ENCODE data around the gene CPNE5.
"Not testable (repeated sequence)": the region's sequence is repeated elsewhere in the genome, so short reads cannot be mapped to it uniquely, and the experiment has no call there.

The CPNE5 gene

GRCh38 chr6:36731622-36732310 is 107.5 kb downstream of the CPNE5 start:
- peaks cover 19% of the 10 kb centered on the region for H3K4me1 Mint-ChIP-seq
- DNase-seq (ENCODE audit: low spot score in 2 of 2) = no peak
- H3K4me3 Mint-ChIP-seq = no peak overlapping the region
- no peaks in the 10 kb centered on the region for H3K27me3 Mint-ChIP-seq
- no peaks in the 10 kb centered on the region for H3K36me3 Mint-ChIP-seq (ENCODE audit: insufficient read depth)
- ATAC-seq (replicated peaks; ENCODE audit: extremely low read depth, poor library complexity, severe bottlenecking) = no peak
- no peaks in the 10 kb centered on the region for H3K9me3 Mint-ChIP-seq
- no peak overlapping the region for H3K27ac Mint-ChIP-seq (ENCODE audit: low read depth)

- no peak overlapping the region for H3K4me3 Mint-ChIP-seq
- peaks cover 19% of the 10 kb centered on the region for H3K4me1 Mint-ChIP-seq
- no peak overlapping the region for H3K27ac Mint-ChIP-seq (ENCODE audit: low read depth)
Measured at GRCh38 chr6:36730424-36731380, 108.5 kb downstream of the CPNE5 start.

GRCh38 chr6:36729161-36729524 is 110.1 kb downstream of the CPNE5 start:
- no peak overlapping the region for H3K27ac Mint-ChIP-seq (ENCODE audit: low read depth)
- H3K4me1 Mint-ChIP-seq = peaks cover 16% of the 10 kb centered on the region
- H3K36me3 Mint-ChIP-seq (ENCODE audit: insufficient read depth) = no peaks in the 10 kb centered on the region
- ATAC-seq (replicated peaks; ENCODE audit: extremely low read depth, poor library complexity, severe bottlenecking) = no peak
- DNase-seq (ENCODE audit: low spot score in 2 of 2) = no peak
- H3K27me3 Mint-ChIP-seq = no peaks in the 10 kb centered on the region
- no peaks in the 10 kb centered on the region for H3K9me3 Mint-ChIP-seq
- H3K4me3 Mint-ChIP-seq = no peak overlapping the region

More at GRCh38 chr6:36730424-36731380, 108.5 kb downstream of the CPNE5 start:
- Mint-ChIP-seq H3K9me3 (no peaks in the 10 kb centered on the region), H3K27me3 (no peaks in the 10 kb centered on the region), H3K36me3 (ENCODE audit: insufficient read depth) (no peaks in the 10 kb centered on the region)
- no peak for DNase-seq (ENCODE audit: low spot score in 2 of 2)
- no peak for ATAC-seq (replicated peaks; ENCODE audit: extremely low read depth, poor library complexity, severe bottlenecking)

GRCh38 chr6:36728289-36729160 is 110.7 kb downstream of the CPNE5 start:
- ATAC-seq (replicated peaks; ENCODE audit: extremely low read depth, poor library complexity, severe bottlenecking) (no peak), DNase-seq (ENCODE audit: low spot score in 2 of 2) (no peak)
- H3K4me1 Mint-ChIP-seq = peaks cover 16% of the 10 kb centered on the region
- H3K27ac Mint-ChIP-seq (ENCODE audit: low read depth) = peak overlapping the region; percentile 17
- no peaks in the 10 kb centered on the region for H3K9me3 Mint-ChIP-seq
- H3K4me3 Mint-ChIP-seq = no peak overlapping the region
- H3K27me3 Mint-ChIP-seq = no peaks in the 10 kb centered on the region
- H3K36me3 Mint-ChIP-seq (ENCODE audit: insufficient read depth) = no peaks in the 10 kb centered on the region

- no peak for DNase-seq (ENCODE audit: low spot score in 2 of 2)
- ATAC-seq (replicated peaks; ENCODE audit: extremely low read depth, poor library complexity, severe bottlenecking) = no peak
- no peak overlapping the region for H3K4me3 Mint-ChIP-seq
- no peaks in the 10 kb centered on the region for H3K27me3 Mint-ChIP-seq
- H3K4me1 Mint-ChIP-seq = peaks cover 16% of the 10 kb centered on the region
- H3K9me3 Mint-ChIP-seq = no peaks in the 10 kb centered on the region
- peak overlapping the region; percentile 17 for H3K27ac Mint-ChIP-seq (ENCODE audit: low read depth)
- H3K36me3 Mint-ChIP-seq (ENCODE audit: insufficient read depth) = no peaks in the 10 kb centered on the region
Measured at GRCh38 chr6:36727505-36728021, 111.7 kb downstream of the CPNE5 start.

GRCh38 chr6:36725581-36725980 is 113.7 kb downstream of the CPNE5 start:
- DNase-seq (ENCODE audit: low spot score in 2 of 2) (no peak), ATAC-seq (replicated peaks; ENCODE audit: extremely low read depth, poor library complexity, severe bottlenecking) (no peak)
- Mint-ChIP-seq H3K27ac (ENCODE audit: low read depth) (no peak overlapping the region), H3K9me3 (no peaks in the 10 kb centered on the region), H3K4me3 (no peak overlapping the region), H3K4me1 (peaks cover 16% of the 10 kb centered on the region), H3K36me3 (ENCODE audit: insufficient read depth) (no peaks in the 10 kb centered on the region), H3K27me3 (no peaks in the 10 kb centered on the region)

- no peak for DNase-seq (ENCODE audit: low spot score in 2 of 2)
- no peak overlapping the region for H3K27ac Mint-ChIP-seq (ENCODE audit: low read depth)
- H3K36me3 Mint-ChIP-seq (ENCODE audit: insufficient read depth) = no peaks in the 10 kb centered on the region
- no peaks in the 10 kb centered on the region for H3K9me3 Mint-ChIP-seq
- ATAC-seq (replicated peaks; ENCODE audit: extremely low read depth, poor library complexity, severe bottlenecking) = no peak
- no peaks in the 10 kb centered on the region for H3K27me3 Mint-ChIP-seq
- H3K4me3 Mint-ChIP-seq = no peak overlapping the region
- H3K4me1 Mint-ChIP-seq = peaks cover 16% of the 10 kb centered on the region
Measured at GRCh38 chr6:36724514-36725390, 114.5 kb downstream of the CPNE5 start.

GRCh38 chr6:36723992-36724391 is 115.3 kb downstream of the CPNE5 start:
- peaks cover 16% of the 10 kb centered on the region for H3K4me1 Mint-ChIP-seq
- not testable (repeated sequence) for ATAC-seq (replicated peaks; ENCODE audit: extremely low read depth, poor library complexity, severe bottlenecking); H3K27ac Mint-ChIP-seq (ENCODE audit: low read depth); H3K4me3 Mint-ChIP-seq; DNase-seq (ENCODE audit: low spot score in 2 of 2); H3K27me3 Mint-ChIP-seq; H3K9me3 Mint-ChIP-seq; H3K36me3 Mint-ChIP-seq (ENCODE audit: insufficient read depth)

- DNase-seq (ENCODE audit: low spot score in 2 of 2) (no peak), ATAC-seq (replicated peaks; ENCODE audit: extremely low read depth, poor library complexity, severe bottlenecking) (no peak)
- H3K4me1 Mint-ChIP-seq = peaks cover 9% of the 10 kb centered on the region
Measured at GRCh38 chr6:36722879-36723278, 116.4 kb downstream of the CPNE5 start.

GRCh38 chr6:36722365-36722764 is 116.9 kb downstream of the CPNE5 start:
- Mint-ChIP-seq H3K4me1 (peaks cover 4% of the 10 kb centered on the region), H3K9me3 (no peaks in the 10 kb centered on the region), H3K4me3 (no peak overlapping the region), H3K27me3 (no peaks in the 10 kb centered on the region), H3K27ac (ENCODE audit: low read depth) (no peak overlapping the region), H3K36me3 (ENCODE audit: insufficient read depth) (no peaks in the 10 kb centered on the region)
- DNase-seq (ENCODE audit: low spot score in 2 of 2) (no peak), ATAC-seq (replicated peaks; ENCODE audit: extremely low read depth, poor library complexity, severe bottlenecking) (no peak)

More at GRCh38 chr6:36722879-36723278, 116.4 kb downstream of the CPNE5 start:
- Mint-ChIP-seq H3K27me3 (no peaks in the 10 kb centered on the region), H3K4me3 (no peak overlapping the region), H3K27ac (ENCODE audit: low read depth) (no peak overlapping the region), H3K36me3 (ENCODE audit: insufficient read depth) (no peaks in the 10 kb centered on the region), H3K9me3 (no peaks in the 10 kb centered on the region)

GRCh38 chr6:36721369-36722140 is 117.7 kb downstream of the CPNE5 start:
- no peaks in the 10 kb centered on the region for H3K27me3 Mint-ChIP-seq
- peaks cover 4% of the 10 kb centered on the region for H3K4me1 Mint-ChIP-seq
- H3K9me3 Mint-ChIP-seq = no peaks in the 10 kb centered on the region
- H3K27ac Mint-ChIP-seq (ENCODE audit: low read depth) = no peak overlapping the region
- no peak overlapping the region for H3K4me3 Mint-ChIP-seq
- ATAC-seq (replicated peaks; ENCODE audit: extremely low read depth, poor library complexity, severe bottlenecking) = no peak
- H3K36me3 Mint-ChIP-seq (ENCODE audit: insufficient read depth) = no peaks in the 10 kb centered on the region
- DNase-seq (ENCODE audit: low spot score in 2 of 2) = no peak

Data from central memory CD8-positive, alpha-beta T cell (primary cell).